ENCODE results near the gene DHX35.

DHX35 gene

DNA sequence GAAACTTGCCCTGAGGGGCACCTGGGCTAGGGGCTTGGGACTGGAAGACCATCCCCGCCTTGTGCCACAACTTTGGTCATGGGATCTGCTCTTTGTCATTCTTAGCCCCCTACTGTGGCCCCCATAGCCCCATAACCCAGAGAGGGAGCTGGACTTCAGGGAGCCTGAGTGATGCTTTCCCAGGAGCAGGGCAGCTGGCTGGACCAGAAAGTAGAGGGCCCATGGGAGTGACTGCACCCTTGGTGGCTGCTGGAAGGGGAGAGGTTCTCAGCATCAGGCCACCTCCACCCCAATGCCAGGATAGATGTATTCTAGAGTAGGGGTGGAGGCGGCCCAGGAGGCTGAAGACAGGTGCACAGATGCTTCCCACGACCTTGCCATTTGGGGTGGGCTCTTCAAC lies 41.7 kb upstream of the DHX35 start:
- ChIA-PET CTCF (interaction anchor here (1.1 to 14.7 kb wide), 3 partner anchors 15 to 128 kb away, joined by 3 to 212 read pairs (median 4); no protein-coding TSS in a partner anchor), POLR2A (no interaction called here)
- no peak for TF ChIP-seq CTCF (IDR thresholded peaks at IDR 0.05; ENCODE audit: control extremely low read depth, extremely low read depth, low read depth, missing control alignments)
- DNase-seq (ENCODE audit: extremely low spot score): no peak

GRCh38 chr20:38920851-38921250 lies 41.3 kb upstream of the DHX35 start:
- ChIA-PET CTCF (interaction anchor here (1.1 to 14.7 kb wide), 6 partner anchors 8 to 128 kb away, joined by 3 to 212 read pairs (median 6); no protein-coding TSS in a partner anchor), POLR2A (no interaction called here)
- no peak for TF ChIP-seq CTCF (IDR thresholded peaks at IDR 0.05; ENCODE audit: control extremely low read depth, extremely low read depth, low read depth, missing control alignments)

GRCh38 chr20:38924718-38925117 lies 37.4 kb upstream of the DHX35 start:
- POLR2A ChIA-PET: no interaction called here
- TF ChIP-seq CTCF (IDR thresholded peaks at IDR 0.05; ENCODE audit: control extremely low read depth, extremely low read depth, low read depth, missing control alignments): no peak
- DNase-seq (ENCODE audit: extremely low spot score): no peak
- CTCF ChIA-PET: interaction anchor here (1.1 to 14.7 kb wide), 6 partner anchors 13 to 279 kb away, joined by 3 to 212 read pairs (median 6); no protein-coding TSS in a partner anchor

More at GRCh38 chr20:38920851-38921250, 41.3 kb upstream of the DHX35 start:
- no peak for DNase-seq (ENCODE audit: extremely low spot score)

DNA sequence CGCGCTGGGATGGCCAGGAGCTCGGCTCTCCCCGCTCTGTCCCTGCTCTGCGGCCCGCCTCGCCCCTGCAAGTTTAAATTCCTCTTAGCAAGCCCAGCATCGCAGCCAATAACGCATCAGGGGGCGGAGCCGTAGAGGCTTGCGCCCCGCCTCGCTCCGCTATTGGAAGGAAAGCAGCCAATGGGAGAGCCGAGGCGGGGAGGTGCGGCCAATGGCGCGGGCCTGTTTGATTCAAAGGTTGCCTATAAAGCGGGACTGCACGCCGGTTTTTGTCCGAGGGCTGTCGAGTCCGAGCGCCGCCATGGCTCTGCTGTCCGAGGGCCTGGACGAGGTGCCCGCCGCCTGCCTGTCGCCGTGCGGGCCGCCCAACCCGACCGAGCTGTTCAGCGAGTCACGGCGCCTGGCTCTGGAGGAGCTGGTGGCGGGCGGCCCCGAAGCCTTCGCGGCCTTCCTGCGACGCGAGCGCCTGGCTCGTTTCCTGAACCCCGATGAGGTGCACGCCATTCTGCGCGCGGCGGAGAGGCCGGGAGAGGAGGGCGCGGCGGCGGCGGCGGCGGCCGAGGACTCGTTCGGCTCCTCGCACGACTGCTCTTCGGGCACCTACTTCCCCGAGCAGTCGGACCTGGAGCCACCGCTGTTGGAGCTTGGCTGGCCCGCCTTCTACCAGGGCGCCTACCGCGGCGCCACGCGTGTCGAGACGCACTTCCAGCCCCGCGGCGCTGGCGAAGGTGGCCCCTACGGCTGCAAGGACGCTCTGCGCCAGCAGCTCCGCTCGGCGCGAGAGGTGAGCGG lies 35.8 kb upstream of the DHX35 start, which contains the start of gene FAM83D:
FAM83D (plus strand) TSS at position 276 of the 792 bp plus-strand sequence; CDS start at position 302, 26 bp downstream.
- DNase-seq (ENCODE audit: extremely low spot score): peak; percentile 100
- CTCF ChIA-PET: interaction anchor here (0.6 to 14.7 kb wide), 42 partner anchors 9 to 155 kb away, joined by 3 to 212 read pairs (median 4); partner anchors contain the start of gene DHX35
- no peak for TF ChIP-seq CTCF (IDR thresholded peaks at IDR 0.05; ENCODE audit: control extremely low read depth, extremely low read depth, low read depth, missing control alignments)
- POLR2A ChIA-PET: interaction anchor here (0.7 to 1.2 kb wide), 5 partner anchors 10 to 500 kb away, joined by 3 to 7 read pairs (median 6); partner anchors contain the start of gene DHX35

GRCh38 chr20:38926934-38927616 lies 35.1 kb upstream of the DHX35 start:
- POLR2A ChIA-PET: interaction anchor here (0.7 to 1.2 kb wide), 5 partner anchors 35 to 501 kb away, joined by 3 to 6 read pairs (median 6); partner anchors contain the start of gene DHX35
- CTCF ChIA-PET: interaction anchor here (0.9 to 14.7 kb wide), 26 partner anchors 10 to 122 kb away, joined by 3 to 212 read pairs (median 4); partner anchors contain the start of gene DHX35
- TF ChIP-seq CTCF (IDR thresholded peaks at IDR 0.05; ENCODE audit: control extremely low read depth, extremely low read depth, low read depth, missing control alignments): no peak
- DNase-seq (ENCODE audit: extremely low spot score): no peak
